Liver (tissue), 9 donors: ENCODE data around the gene ITM2C. TPM values are rescaled to one million over a fixed set of nuclear protein-coding genes. Genes with fewer than 3 reads are reported as not detected.

Experiments
- DNase-seq: peaks from one replicate; pipeline ENCODE4 v3.0.0-alpha.2; 2017; ENCODE audit warnings: low spot score
- H3K27ac ChIP-seq, 2 donors: one replicate each; pipeline ENCODE4 v1.7.0; 2013; ENCODE audit warnings: inconsistent platforms in 2 of 2, low read length in 2 of 2, control low read depth in 1 of 2, low read depth in 1 of 2, mild to moderate bottlenecking in 1 of 2
- H3K27me3 ChIP-seq, 4 donors: one replicate each; pipeline versions ENCODE4 v1.6.1 to v1.7.0; 2013; ENCODE audit warnings: low read length in 3 of 4, inconsistent platforms in 1 of 4, mild to moderate bottlenecking in 1 of 4, moderate library complexity in 1 of 4; ENCODE audit not compliant: control insufficient read depth in 4 of 4, insufficient read depth in 4 of 4
- H3K36me3 ChIP-seq, 4 donors: one replicate each; pipeline versions ENCODE4 v1.6.1 to v1.7.0; 2013; ENCODE audit warnings: low read length in 3 of 4, mild to moderate bottlenecking in 3 of 4, low read depth in 1 of 4, moderate library complexity in 1 of 4; ENCODE audit not compliant: control insufficient read depth in 4 of 4, insufficient read depth in 3 of 4
- H3K4me1 ChIP-seq, 4 donors: one replicate each; pipeline versions ENCODE4 v1.6.1 to v1.7.0; 2013; ENCODE audit warnings: low read length in 3 of 4, mild to moderate bottlenecking in 3 of 4, moderate library complexity in 1 of 4; ENCODE audit not compliant: control insufficient read depth in 4 of 4, insufficient read depth in 4 of 4
- H3K4me3 ChIP-seq, 3 donors: one replicate each; pipeline versions ENCODE4 v1.6.1 to v1.7.0; 2013; ENCODE audit warnings: low read length in 3 of 3, control low read depth in 1 of 3, low read depth in 1 of 3, mild to moderate bottlenecking in 1 of 3
- H3K9ac ChIP-seq, 2 donors: one replicate each; pipeline ENCODE4 v1.7.0; 2013; ENCODE audit warnings: low read length in 2 of 2, mild to moderate bottlenecking in 2 of 2, moderate library complexity in 2 of 2, control low read depth in 1 of 2, low read depth in 1 of 2
- H3K9me3 ChIP-seq, 4 donors: one replicate each; pipeline versions ENCODE4 v1.6.1 to v1.7.0; 2013; ENCODE audit warnings: low read length in 3 of 4; ENCODE audit not compliant: control insufficient read depth in 4 of 4
- EGR1 ChIP-seq, 2 donors: IDR thresholded peaks; 2 replicates each; pipeline ENCODE4 v1.6.1; 2016 to 2018; ENCODE audit warnings: antibody characterized with exemption in 2 of 2, low read depth in 2 of 2
- FOXA1 ChIP-seq: IDR thresholded peaks from 2 replicates; pipeline ENCODE4 v1.6.1; 2016; ENCODE audit warnings: antibody characterized with exemption
- FOXA2 ChIP-seq: IDR thresholded peaks from 2 replicates; pipeline ENCODE4 v1.6.1; 2016; ENCODE audit warnings: antibody characterized with exemption
- GABPA ChIP-seq, 2 donors: IDR thresholded peaks in 1 of 2; conservative IDR thresholded peaks in 1 of 2; 2 replicates each; pipeline ENCODE4 v1.6.1; 2016; ENCODE audit warnings: antibody characterized with exemption in 2 of 2, mild to moderate bottlenecking in 1 of 2, moderate library complexity in 1 of 2
- HNF4A ChIP-seq, 2 donors: conservative IDR thresholded peaks; 2 replicates each; pipeline ENCODE4 v1.6.1; 2016; ENCODE audit warnings: antibody characterized with exemption in 2 of 2, mild to moderate bottlenecking in 2 of 2
- HNF4G ChIP-seq: IDR thresholded peaks from 2 replicates; pipeline ENCODE4 v1.6.1; 2016; ENCODE audit warnings: antibody characterized with exemption
- JUND ChIP-seq, 2 donors: IDR thresholded peaks; 2 replicates each; pipeline ENCODE4 v1.6.1; 2016; ENCODE audit warnings: antibody characterized with exemption in 2 of 2
- NR2F2 ChIP-seq: IDR thresholded peaks from 2 replicates; pipeline ENCODE4 v1.6.1; 2016; ENCODE audit warnings: antibody characterized with exemption
- RAD21 ChIP-seq, 2 donors: IDR thresholded peaks; 2 replicates each; pipeline ENCODE4 v1.6.1; 2016; ENCODE audit warnings: antibody characterized with exemption in 2 of 2, mild to moderate bottlenecking in 2 of 2
- RXRA ChIP-seq, 2 donors: IDR thresholded peaks; 2 replicates each; pipeline ENCODE4 v1.6.1; 2017 to 2018; ENCODE audit warnings: antibody characterized with exemption in 2 of 2, mild to moderate bottlenecking in 1 of 2
- SP1 ChIP-seq: IDR thresholded peaks from 2 replicates; pipeline ENCODE4 v1.6.1; 2018; ENCODE audit warnings: antibody characterized with exemption, mild to moderate bottlenecking
- TAF1 ChIP-seq: conservative IDR thresholded peaks from 2 replicates; pipeline ENCODE4 v1.6.1; 2016; ENCODE audit warnings: antibody characterized with exemption, mild to moderate bottlenecking
- YY1 ChIP-seq: IDR thresholded peaks from 2 replicates; pipeline ENCODE4 v1.6.1; 2016; ENCODE audit warnings: antibody characterized with exemption, mild to moderate bottlenecking
- WGBS: extraction: QIAGEN DNeasy Blood & Tissue Kit; methylation state at CpG from one replicate; pipeline ENCODE4 v1.1.7; 2013; 5-methylcytosine and 5-hydroxymethylcytosine counted together
- polyA plus RNA-seq, 2 donors: library from polyadenylated mRNA; stranded (reverse) in 1 of 2; unstranded in 1 of 2; fragments of 200-250 nt in 1 of 2; fragments of >200 nt in 1 of 2; fragmentation: Nextera tagmentation in 1 of 2; extraction: Ambion mirVana in 1 of 2; gene quantifications; one replicate each; pipeline versions ENCODE4 v1.2.1 to v1.2.3, GENCODE V29; 2013 to 2015
- total RNA-seq, 2 donors: library from RNA; depleted of rRNA; stranded (reverse); fragments of >200 nt; gene quantifications; one replicate each; pipeline ENCODE4 v1.2.3, GENCODE V29; 2014
- TF ChIP-seq, protein P1 (sequence below): fragments of 150-350 bp; IDR thresholded peaks from 2 replicates; pipeline ENCODE4 v1.5.1; 2017; ENCODE audit warnings: improper control_type of control experiment, low read depth, low read length; ENCODE audit not compliant: missing input control
- TF ChIP-seq, protein P2 (sequence below): IDR thresholded peaks from 2 replicates; pipeline ENCODE4 v1.6.1; 2016; ENCODE audit warnings: antibody characterized with exemption
- TF ChIP-seq, protein P3 (sequence below): IDR thresholded peaks from 2 replicates; pipeline ENCODE4 v1.6.1; 2016; ENCODE audit warnings: antibody characterized with exemption, mild to moderate bottlenecking
- TF ChIP-seq, protein P4 (sequence below): IDR thresholded peaks from 2 replicates; pipeline ENCODE4 v1.6.1; 2016; ENCODE audit warnings: antibody characterized with exemption
- TF ChIP-seq, protein P5 (sequence below): IDR thresholded peaks from 2 replicates; pipeline ENCODE4 v1.6.1; 2016; ENCODE audit warnings: antibody characterized with exemption
- donor health status: healthy.
- donor health status: healthy.
- donor health status: healthy.
- donor health status: healthy.
- donor health status: healthy.

Gene ITM2C
- total and polyA plus RNA-seq, 4 donors = 13.6 to 45.2 (median 27.6) TPM

DNA sequence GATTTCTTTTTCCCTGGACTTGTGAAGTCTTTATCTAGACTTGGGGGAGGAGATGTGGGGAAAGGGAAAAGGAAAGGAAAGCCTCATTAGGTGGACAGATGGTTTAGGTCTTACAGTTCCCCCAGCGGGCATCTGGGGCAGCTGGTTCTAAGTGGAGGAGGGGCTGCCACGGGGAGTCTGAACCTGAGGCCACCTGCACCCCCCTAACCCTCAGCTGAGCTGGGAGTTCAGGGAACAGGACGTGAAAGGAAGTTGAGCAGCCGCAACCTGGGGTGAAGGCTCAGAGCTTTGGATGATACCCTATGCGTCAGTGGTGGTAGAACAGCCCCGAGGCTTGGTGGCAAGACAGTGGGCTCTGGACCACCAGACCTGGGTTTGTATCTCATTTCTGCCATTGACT lies 26.8 kb downstream of the ITM2C start:
- 62% methylated on average over 6 of the region's 6 CpGs for WGBS
- TF ChIP-seq YY1 (no peak), NR2F2 (no peak), FOXA2 (no peak), HNF4G (no peak), TAF1 (no peak), EGR1 (IDR thresholded peaks at IDR 0.05; ENCODE audit: low read depth in 2 of 2) (no peak), SP1 (no peak), RAD21 (IDR thresholded peaks at IDR 0.05) (no peak)
- TF ChIP-seq, protein P1, sequence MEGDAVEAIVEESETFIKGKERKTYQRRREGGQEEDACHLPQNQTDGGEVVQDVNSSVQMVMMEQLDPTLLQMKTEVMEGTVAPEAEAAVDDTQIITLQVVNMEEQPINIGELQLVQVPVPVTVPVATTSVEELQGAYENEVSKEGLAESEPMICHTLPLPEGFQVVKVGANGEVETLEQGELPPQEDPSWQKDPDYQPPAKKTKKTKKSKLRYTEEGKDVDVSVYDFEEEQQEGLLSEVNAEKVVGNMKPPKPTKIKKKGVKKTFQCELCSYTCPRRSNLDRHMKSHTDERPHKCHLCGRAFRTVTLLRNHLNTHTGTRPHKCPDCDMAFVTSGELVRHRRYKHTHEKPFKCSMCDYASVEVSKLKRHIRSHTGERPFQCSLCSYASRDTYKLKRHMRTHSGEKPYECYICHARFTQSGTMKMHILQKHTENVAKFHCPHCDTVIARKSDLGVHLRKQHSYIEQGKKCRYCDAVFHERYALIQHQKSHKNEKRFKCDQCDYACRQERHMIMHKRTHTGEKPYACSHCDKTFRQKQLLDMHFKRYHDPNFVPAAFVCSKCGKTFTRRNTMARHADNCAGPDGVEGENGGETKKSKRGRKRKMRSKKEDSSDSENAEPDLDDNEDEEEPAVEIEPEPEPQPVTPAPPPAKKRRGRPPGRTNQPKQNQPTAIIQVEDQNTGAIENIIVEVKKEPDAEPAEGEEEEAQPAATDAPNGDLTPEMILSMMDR = no peak
- TF ChIP-seq, protein P2, sequence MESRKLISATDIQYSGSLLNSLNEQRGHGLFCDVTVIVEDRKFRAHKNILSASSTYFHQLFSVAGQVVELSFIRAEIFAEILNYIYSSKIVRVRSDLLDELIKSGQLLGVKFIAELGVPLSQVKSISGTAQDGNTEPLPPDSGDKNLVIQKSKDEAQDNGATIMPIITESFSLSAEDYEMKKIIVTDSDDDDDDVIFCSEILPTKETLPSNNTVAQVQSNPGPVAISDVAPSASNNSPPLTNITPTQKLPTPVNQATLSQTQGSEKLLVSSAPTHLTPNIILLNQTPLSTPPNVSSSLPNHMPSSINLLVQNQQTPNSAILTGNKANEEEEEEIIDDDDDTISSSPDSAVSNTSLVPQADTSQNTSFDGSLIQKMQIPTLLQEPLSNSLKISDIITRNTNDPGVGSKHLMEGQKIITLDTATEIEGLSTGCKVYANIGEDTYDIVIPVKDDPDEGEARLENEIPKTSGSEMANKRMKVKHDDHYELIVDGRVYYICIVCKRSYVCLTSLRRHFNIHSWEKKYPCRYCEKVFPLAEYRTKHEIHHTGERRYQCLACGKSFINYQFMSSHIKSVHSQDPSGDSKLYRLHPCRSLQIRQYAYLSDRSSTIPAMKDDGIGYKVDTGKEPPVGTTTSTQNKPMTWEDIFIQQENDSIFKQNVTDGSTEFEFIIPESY = no peak
- TF ChIP-seq, protein P3, sequence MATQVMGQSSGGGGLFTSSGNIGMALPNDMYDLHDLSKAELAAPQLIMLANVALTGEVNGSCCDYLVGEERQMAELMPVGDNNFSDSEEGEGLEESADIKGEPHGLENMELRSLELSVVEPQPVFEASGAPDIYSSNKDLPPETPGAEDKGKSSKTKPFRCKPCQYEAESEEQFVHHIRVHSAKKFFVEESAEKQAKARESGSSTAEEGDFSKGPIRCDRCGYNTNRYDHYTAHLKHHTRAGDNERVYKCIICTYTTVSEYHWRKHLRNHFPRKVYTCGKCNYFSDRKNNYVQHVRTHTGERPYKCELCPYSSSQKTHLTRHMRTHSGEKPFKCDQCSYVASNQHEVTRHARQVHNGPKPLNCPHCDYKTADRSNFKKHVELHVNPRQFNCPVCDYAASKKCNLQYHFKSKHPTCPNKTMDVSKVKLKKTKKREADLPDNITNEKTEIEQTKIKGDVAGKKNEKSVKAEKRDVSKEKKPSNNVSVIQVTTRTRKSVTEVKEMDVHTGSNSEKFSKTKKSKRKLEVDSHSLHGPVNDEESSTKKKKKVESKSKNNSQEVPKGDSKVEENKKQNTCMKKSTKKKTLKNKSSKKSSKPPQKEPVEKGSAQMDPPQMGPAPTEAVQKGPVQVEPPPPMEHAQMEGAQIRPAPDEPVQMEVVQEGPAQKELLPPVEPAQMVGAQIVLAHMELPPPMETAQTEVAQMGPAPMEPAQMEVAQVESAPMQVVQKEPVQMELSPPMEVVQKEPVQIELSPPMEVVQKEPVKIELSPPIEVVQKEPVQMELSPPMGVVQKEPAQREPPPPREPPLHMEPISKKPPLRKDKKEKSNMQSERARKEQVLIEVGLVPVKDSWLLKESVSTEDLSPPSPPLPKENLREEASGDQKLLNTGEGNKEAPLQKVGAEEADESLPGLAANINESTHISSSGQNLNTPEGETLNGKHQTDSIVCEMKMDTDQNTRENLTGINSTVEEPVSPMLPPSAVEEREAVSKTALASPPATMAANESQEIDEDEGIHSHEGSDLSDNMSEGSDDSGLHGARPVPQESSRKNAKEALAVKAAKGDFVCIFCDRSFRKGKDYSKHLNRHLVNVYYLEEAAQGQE = no peak
- H3K9me3 ChIP-seq = peaks cover 0 to 4% (median 3%) of the 10 kb centered on the region in 4 donors

DNA sequence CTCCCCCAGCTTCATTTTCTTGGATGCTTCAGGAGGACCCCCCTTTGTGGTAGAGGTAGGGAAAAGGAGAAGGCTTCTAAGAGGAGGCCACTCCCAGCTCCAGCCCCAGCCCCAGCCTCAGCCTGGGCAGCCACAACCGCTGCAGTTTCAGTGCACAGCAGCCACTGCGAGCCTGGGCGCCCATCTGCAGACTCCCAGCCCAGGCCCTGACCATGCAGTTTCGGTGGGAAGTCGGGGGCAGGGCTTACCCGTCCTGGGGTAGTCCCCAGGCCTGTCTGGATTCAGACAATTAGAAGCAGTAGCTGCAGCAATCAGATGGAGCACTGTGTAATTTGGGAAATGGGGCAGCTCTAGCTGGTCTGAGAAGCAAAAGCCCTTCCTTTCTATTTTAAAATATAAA lies 28.6 kb downstream of the ITM2C start:
- H3K27ac ChIP-seq = no peak overlapping the region
- 45% methylated on average over 6 of the region's 6 CpGs for WGBS
- no peaks in the 10 kb centered on the region for H3K27me3 ChIP-seq
- no peaks in the 10 kb centered on the region for H3K36me3 ChIP-seq
- no peak overlapping the region for H3K9ac ChIP-seq
- no peak overlapping the region for H3K4me3 ChIP-seq
- H3K9me3 ChIP-seq = peaks cover 0 to 4% (median 3%) of the 10 kb centered on the region in 4 donors
- H3K4me1 ChIP-seq = no peaks in the 10 kb centered on the region
- DNase-seq = no peak
- TF ChIP-seq, protein P3 = no peak
- TF ChIP-seq, protein P4, sequence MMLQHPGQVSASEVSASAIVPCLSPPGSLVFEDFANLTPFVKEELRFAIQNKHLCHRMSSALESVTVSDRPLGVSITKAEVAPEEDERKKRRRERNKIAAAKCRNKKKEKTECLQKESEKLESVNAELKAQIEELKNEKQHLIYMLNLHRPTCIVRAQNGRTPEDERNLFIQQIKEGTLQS = no peak
- TF ChIP-seq YY1 (no peak), FOXA2 (no peak), RXRA (IDR thresholded peaks at IDR 0.05) (no peak), TAF1 (no peak), JUND (IDR thresholded peaks at IDR 0.05) (no peak), FOXA1 (no peak), SP1 (no peak), HNF4A (conservative IDR thresholded peaks at IDR 0.05) (no peak), RAD21 (IDR thresholded peaks at IDR 0.05) (no peak), NR2F2 (no peak), HNF4G (no peak), GABPA (IDR thresholded peaks at IDR 0.05 in 1 of 2, conservative IDR thresholded peaks at IDR 0.05 in 1 of 2) (no peak)
- TF ChIP-seq, protein P2 = no peak
- TF ChIP-seq, protein P5, sequence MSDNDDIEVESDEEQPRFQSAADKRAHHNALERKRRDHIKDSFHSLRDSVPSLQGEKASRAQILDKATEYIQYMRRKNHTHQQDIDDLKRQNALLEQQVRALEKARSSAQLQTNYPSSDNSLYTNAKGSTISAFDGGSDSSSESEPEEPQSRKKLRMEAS = no peak

More for the DNA sequence above, 26.8 kb downstream of the ITM2C start:
- H3K27ac ChIP-seq = no peak overlapping the region
- H3K9ac ChIP-seq = no peak overlapping the region
- H3K4me3 ChIP-seq = no peak overlapping the region
- DNase-seq = no peak
- no peaks in the 10 kb centered on the region for H3K36me3 ChIP-seq
- H3K4me1 ChIP-seq = no peaks in the 10 kb centered on the region
- no peaks in the 10 kb centered on the region for H3K27me3 ChIP-seq
